NOMO-1 treated with DMSO at 0.1 percent for 48 hours (cell line): ENCODE results near the gene PHYHIPL.

Experiments
- DNase-seq: peaks from one replicate; lab custom pipeline; 2025; ENCODE audit not compliant: unreplicated experiment; lab: John Stamatoyannopoulos, UW

Gene PHYHIPL

DNA sequence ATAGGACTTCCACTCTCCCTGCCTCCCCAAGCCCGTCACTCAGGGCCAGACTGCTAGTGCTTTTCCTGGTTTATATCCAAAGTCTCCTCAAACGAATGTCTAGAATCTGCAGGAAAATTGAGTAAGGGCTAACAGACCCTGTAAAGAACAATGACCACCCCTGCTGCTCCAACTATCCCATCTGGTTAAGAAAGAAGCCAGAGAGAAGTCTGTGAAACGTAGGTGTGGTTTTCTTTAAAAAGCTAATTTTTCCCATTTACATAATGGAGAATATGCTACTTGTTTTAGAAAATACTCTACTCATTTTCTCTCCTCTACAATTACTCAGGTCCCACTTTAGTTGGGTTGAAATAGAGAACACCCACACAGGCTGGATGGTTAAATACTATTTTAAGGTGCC, 113.4 kb downstream of the PHYHIPL start:
- no peak for DNase-seq

DNA sequence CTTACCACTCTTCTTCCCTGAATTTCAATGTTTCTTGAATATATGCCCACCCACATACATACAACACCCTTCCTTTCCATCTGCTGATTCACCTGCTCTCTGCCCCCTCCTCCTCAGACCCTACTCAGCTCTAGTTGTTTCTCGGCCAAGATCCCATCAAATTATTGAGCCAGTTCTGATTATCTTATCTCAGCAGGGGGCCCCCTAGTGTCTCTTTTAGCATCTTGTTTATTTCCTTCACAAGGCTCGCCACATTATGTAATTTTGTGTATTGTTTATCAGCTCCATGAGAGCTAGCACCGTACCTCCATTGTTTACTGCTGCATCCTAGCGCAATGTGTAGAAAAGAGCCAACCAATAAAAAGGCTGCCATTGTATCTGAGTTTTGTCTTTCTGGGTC, 114.0 kb downstream of the PHYHIPL start:
- DNase-seq = no peak
